SK-N-SH (cell line): ENCODE data around the gene SFR1. TPM values are rescaled to one million over a fixed set of nuclear protein-coding genes. Genes with fewer than 3 reads are reported as not detected.
A peak's percentile ranks its signal among the peaks of the same experiment; 100 is the strongest.

Experiments
- CTCF ChIA-PET: fragments of 300-600, 350-600 bp; formaldehyde crosslinking; extraction: SDS; loops from one replicate; lab custom pipeline; 2021; lab: Yijun Ruan, JAX
- POLR2A ChIA-PET: fragments of 350-600 bp; sonication (Branson Sonifier 250); formaldehyde crosslinking; extraction: SDS; loops from one replicate; lab custom pipeline; 2020; ENCODE audit warnings: antibody characterized with exemption, inconsistent platforms; lab: Yijun Ruan, JAX
- DNase-seq: peaks from one replicate; pipeline ENCODE4 v3.0.0; 2012
- H2AFZ ChIP-seq: fragments of 200-600 bp; sonication (generic); 2 replicates; pipeline ENCODE4 v1.8.1; 2016; ENCODE audit warnings: antibody characterized with exemption, mild to moderate bottlenecking, low read depth
- H3F3A ChIP-seq: fragments of 200-600 bp; sonication (generic); replicated peaks from 2 replicates; pipeline ENCODE3; 2016; ENCODE audit warnings: antibody characterized with exemption, mild to moderate bottlenecking; ENCODE audit not compliant: insufficient read depth
- H3K27ac ChIP-seq, 2 experiments: fragments of 200-500 bp in 1 of 2; fragments of 200-600 bp in 1 of 2; sonication (Bioruptor generic) in 1 of 2; sonication (generic), shearing (Covaris generic) in 1 of 2; 2 replicates each; pipeline versions ENCODE4 v1.5.1 to v1.6.1; 2014 to 2016; ENCODE audit warnings: low read depth in 2 of 2, inconsistent platforms in 1 of 2, low read length in 1 of 2, mild to moderate bottlenecking in 1 of 2, mixed read lengths in 1 of 2
- H3K27me3 ChIP-seq: fragments of 200-600 bp; sonication (generic), shearing (Covaris generic); 2 replicates; pipeline ENCODE4 v1.6.1; 2016; ENCODE audit warnings: mixed run types; ENCODE audit not compliant: insufficient read depth
- H3K36me3 ChIP-seq, 2 experiments: fragments of 200-500 bp in 1 of 2; fragments of 200-600 bp in 1 of 2; sonication (Bioruptor generic) in 1 of 2; sonication (generic) in 1 of 2; replicated peaks in 1 of 2; 2 replicates each; pipeline versions ENCODE3 to v1.5.1; 2014 to 2016; ENCODE audit warnings: low read length in 1 of 2, mild to moderate bottlenecking in 1 of 2; ENCODE audit not compliant: insufficient read depth in 2 of 2, control insufficient read depth in 1 of 2
- H3K4me1 ChIP-seq, 2 experiments: fragments of 200-500 bp in 1 of 2; fragments of 200-600 bp in 1 of 2; sonication (Bioruptor generic) in 1 of 2; sonication (generic), shearing (Covaris generic) in 1 of 2; 2 replicates each; pipeline versions ENCODE4 v1.5.1 to v1.6.1; 2014 to 2016; ENCODE audit warnings: low read depth in 1 of 2, low read length in 1 of 2, mixed run types in 1 of 2; ENCODE audit not compliant: insufficient read depth in 2 of 2, control insufficient read depth in 1 of 2
- H3K4me2 ChIP-seq: fragments of 200-600 bp; sonication (generic), shearing (Covaris generic); 2 replicates; pipeline ENCODE4 v1.6.1; 2017; ENCODE audit warnings: mixed run types
- H3K4me3 ChIP-seq, 2 experiments: fragments of 200-500 bp in 1 of 2; fragments of 200-600 bp in 1 of 2; sonication (Bioruptor generic) in 1 of 2; sonication (generic), shearing (Covaris generic) in 1 of 2; 2 replicates each; pipeline versions ENCODE4 v1.5.1 to v1.8.1; 2014 to 2016; ENCODE audit warnings: low read depth in 2 of 2, inconsistent platforms in 1 of 2, low read length in 1 of 2, mild to moderate bottlenecking in 1 of 2, mixed read lengths in 1 of 2, moderate library complexity in 1 of 2
- H3K79me2 ChIP-seq: fragments of 200-600 bp; sonication (generic); 2 replicates; pipeline ENCODE4 v1.8.1; 2017; ENCODE audit warnings: mild to moderate bottlenecking; ENCODE audit not compliant: insufficient read depth
- H3K9ac ChIP-seq: fragments of 200-600 bp; sonication (generic); 2 replicates; pipeline ENCODE4 v1.6.1; 2017; ENCODE audit warnings: mixed run types
- H3K9me2 ChIP-seq: fragments of 200-600 bp; sonication (generic); 2 replicates; pipeline ENCODE4 v1.6.1; 2017; ENCODE audit warnings: mixed run types
- H3K9me3 ChIP-seq: fragments of 200-600 bp; sonication (generic); 2 replicates; pipeline ENCODE4 v1.6.1; 2017; ENCODE audit warnings: mixed run types, mild to moderate bottlenecking, moderate library complexity
- H4K20me1 ChIP-seq: fragments of 200-600 bp; sonication (generic); 2 replicates; pipeline ENCODE4 v1.6.1; 2017; ENCODE audit warnings: mild to moderate bottlenecking, mixed run types; ENCODE audit not compliant: insufficient read depth
- CHD2 ChIP-seq: fragments of 150-350 bp; IDR thresholded peaks from 2 replicates; pipeline ENCODE4 v1.6.1; 2018; ENCODE audit warnings: low read length; ENCODE audit not compliant: partially characterized antibody
- EZH2phosphoT487 ChIP-seq: fragments of 200-600 bp; sonication (generic); IDR thresholded peaks from 2 replicates; pipeline ENCODE4 v1.6.1; 2017; ENCODE audit warnings: low read depth, mixed run types, mild to moderate bottlenecking, antibody characterized with exemption, moderate library complexity, borderline replicate concordance
- FOXM1 ChIP-seq: IDR thresholded peaks from 2 replicates; pipeline ENCODE4 v1.4.0; 2012; ENCODE audit warnings: low read depth, mild to moderate bottlenecking
- GATA2 ChIP-seq: sonication (generic); formaldehyde crosslinking; IDR thresholded peaks from 2 replicates; pipeline ENCODE4 v1.5.0; 2020; ENCODE audit warnings: mild to moderate bottlenecking, missing genetic modification reagents
- NRF1 ChIP-seq: IDR thresholded peaks from 2 replicates; pipeline ENCODE4 v1.6.1; 2012; ENCODE audit warnings: low read depth, mild to moderate bottlenecking, low read length
- RAD21 ChIP-seq: IDR thresholded peaks from 2 replicates; pipeline ENCODE4 v1.6.1; 2012; ENCODE audit warnings: mild to moderate bottlenecking, low read length
- RXRA ChIP-seq: IDR thresholded peaks from 2 replicates; pipeline ENCODE4 v1.4.0; 2012; ENCODE audit warnings: low read depth, mild to moderate bottlenecking, borderline replicate concordance
- SIN3A ChIP-seq: IDR thresholded peaks from 2 replicates; pipeline ENCODE4 v1.6.1; 2012; ENCODE audit warnings: low read depth, mild to moderate bottlenecking, low read length, moderate library complexity, borderline replicate concordance
- SMC3 ChIP-seq: IDR thresholded peaks from 2 replicates; pipeline ENCODE4 v1.6.1; 2012; ENCODE audit warnings: low read depth, low read length, improper control_type of control experiment
- WGBS: methylation state at CpG from one replicate; pipeline ENCODE4 v1.1.6; 2017; ENCODE audit warnings: low lambda C conversion rate; 5-methylcytosine and 5-hydroxymethylcytosine counted together
- polyA plus RNA-seq, 3 experiments: library from polyadenylated mRNA; depleted of rRNA; stranded (reverse); fragments of >200 nt; gene quantifications; 2 replicates each; pipeline ENCODE4 v1.2.3, GENCODE V29; 2012
- TF ChIP-seq, protein P1 (sequence below): fragments of 200-600 bp; sonication (generic); IDR thresholded peaks from 2 replicates; pipeline ENCODE4 v1.6.1; 2017; ENCODE audit warnings: antibody characterized with exemption, mild to moderate bottlenecking, moderate library complexity
- TF ChIP-seq, protein P2 (sequence below): fragments of 150-350 bp; IDR thresholded peaks from 2 replicates; pipeline ENCODE4 v1.6.1; 2017; ENCODE audit warnings: antibody characterized with exemption, low read length, low read depth, borderline replicate concordance
- TF ChIP-seq, protein P3 (sequence below): IDR thresholded peaks from 2 replicates; pipeline ENCODE4 v1.4.0; 2012; ENCODE audit warnings: low read depth, borderline replicate concordance
- TF ChIP-seq, protein P4 (sequence below): IDR thresholded peaks from 2 replicates; pipeline ENCODE4 v1.4.0; 2012; ENCODE audit warnings: low read depth, borderline replicate concordance
- TF ChIP-seq, protein P5 (sequence below): IDR thresholded peaks from 2 replicates; pipeline ENCODE4 v1.4.0; 2012; ENCODE audit warnings: low read depth

SFR1 gene
- polyA plus RNA-seq, 1 of the 3 experiments (the other 2 are of a cell fraction) = 1.5 TPM

DNA sequence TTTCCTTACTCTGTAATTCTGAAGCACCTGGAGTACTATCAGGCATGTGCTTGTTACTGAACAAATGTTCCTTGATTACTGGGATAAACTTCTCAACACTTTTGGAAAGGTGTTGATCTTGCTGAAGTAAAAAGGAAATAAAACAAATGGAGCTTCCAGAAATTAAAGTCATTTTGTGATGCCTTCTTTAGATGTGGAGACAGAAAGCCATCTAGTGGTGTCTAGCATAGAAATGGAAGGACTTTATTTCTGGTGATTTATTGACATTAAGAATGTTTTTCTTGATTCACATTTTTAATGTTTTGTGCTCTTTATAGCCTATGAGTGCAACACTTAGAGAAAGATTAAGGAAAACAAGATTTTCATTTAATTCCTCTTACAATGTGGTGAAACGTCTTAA lies 1.4 kb downstream of the SFR1 start:
- POLR2A ChIA-PET = interaction anchor here (1.1 kb wide), 2 partner anchors 69 to 75 kb away, joined by 3 read pairs; no protein-coding TSS in a partner anchor
- TF ChIP-seq NRF1 = no peak
- TF ChIP-seq, protein P1, sequence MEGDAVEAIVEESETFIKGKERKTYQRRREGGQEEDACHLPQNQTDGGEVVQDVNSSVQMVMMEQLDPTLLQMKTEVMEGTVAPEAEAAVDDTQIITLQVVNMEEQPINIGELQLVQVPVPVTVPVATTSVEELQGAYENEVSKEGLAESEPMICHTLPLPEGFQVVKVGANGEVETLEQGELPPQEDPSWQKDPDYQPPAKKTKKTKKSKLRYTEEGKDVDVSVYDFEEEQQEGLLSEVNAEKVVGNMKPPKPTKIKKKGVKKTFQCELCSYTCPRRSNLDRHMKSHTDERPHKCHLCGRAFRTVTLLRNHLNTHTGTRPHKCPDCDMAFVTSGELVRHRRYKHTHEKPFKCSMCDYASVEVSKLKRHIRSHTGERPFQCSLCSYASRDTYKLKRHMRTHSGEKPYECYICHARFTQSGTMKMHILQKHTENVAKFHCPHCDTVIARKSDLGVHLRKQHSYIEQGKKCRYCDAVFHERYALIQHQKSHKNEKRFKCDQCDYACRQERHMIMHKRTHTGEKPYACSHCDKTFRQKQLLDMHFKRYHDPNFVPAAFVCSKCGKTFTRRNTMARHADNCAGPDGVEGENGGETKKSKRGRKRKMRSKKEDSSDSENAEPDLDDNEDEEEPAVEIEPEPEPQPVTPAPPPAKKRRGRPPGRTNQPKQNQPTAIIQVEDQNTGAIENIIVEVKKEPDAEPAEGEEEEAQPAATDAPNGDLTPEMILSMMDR = peak; percentile 58
- TF ChIP-seq, protein P2, sequence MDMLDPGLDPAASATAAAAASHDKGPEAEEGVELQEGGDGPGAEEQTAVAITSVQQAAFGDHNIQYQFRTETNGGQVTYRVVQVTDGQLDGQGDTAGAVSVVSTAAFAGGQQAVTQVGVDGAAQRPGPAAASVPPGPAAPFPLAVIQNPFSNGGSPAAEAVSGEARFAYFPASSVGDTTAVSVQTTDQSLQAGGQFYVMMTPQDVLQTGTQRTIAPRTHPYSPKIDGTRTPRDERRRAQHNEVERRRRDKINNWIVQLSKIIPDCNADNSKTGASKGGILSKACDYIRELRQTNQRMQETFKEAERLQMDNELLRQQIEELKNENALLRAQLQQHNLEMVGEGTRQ = no peak
- TF ChIP-seq, protein P3, sequence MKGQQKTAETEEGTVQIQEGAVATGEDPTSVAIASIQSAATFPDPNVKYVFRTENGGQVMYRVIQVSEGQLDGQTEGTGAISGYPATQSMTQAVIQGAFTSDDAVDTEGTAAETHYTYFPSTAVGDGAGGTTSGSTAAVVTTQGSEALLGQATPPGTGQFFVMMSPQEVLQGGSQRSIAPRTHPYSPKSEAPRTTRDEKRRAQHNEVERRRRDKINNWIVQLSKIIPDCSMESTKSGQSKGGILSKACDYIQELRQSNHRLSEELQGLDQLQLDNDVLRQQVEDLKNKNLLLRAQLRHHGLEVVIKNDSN = no peak
- peak; percentile 34 for TF ChIP-seq SMC3
- peak; percentile 52 for TF ChIP-seq RAD21
- no peak for TF ChIP-seq FOXM1
- CTCF ChIA-PET = interaction anchor here (1.1 to 5.2 kb wide), 9 partner anchors 38 to 267 kb away, joined by 3 to 44 read pairs (median 5); no protein-coding TSS in a partner anchor
- Histone ChIP-seq H3K4me1 (peaks cover 6 to 11% of the 10 kb centered on the region in 2 experiments; a peak in 3 of 4 replicates), H3K27ac (no peak overlapping the region; a peak in 1 of 4 replicates), H4K20me1 (no peaks in the 10 kb centered on the region), H3K9me3 (no peaks in the 10 kb centered on the region), H3K4me2 (0 out of 2 replicates have a peak overlapping the region, but pooled peaks have one; percentile 93), H3K36me3 (peaks cover 0 to 11% of the 10 kb centered on the region in 2 experiments), H3K27me3 (no peaks in the 10 kb centered on the region), H3K9me2 (no peaks in the 10 kb centered on the region), H3K4me3 (no peak overlapping the region), H3F3A (peaks cover 12% of the 10 kb centered on the region), H3K79me2 (no peaks in the 10 kb centered on the region), H2AFZ (0 out of 2 replicates have a peak overlapping the region, but pooled peaks have one; percentile 10), H3K9ac (no peak overlapping the region; the same call in 1 of the 2 replicates)
- WGBS = 74% methylated on average over 1 of the region's 1 CpG
- peak; percentile 4 for DNase-seq

DNA sequence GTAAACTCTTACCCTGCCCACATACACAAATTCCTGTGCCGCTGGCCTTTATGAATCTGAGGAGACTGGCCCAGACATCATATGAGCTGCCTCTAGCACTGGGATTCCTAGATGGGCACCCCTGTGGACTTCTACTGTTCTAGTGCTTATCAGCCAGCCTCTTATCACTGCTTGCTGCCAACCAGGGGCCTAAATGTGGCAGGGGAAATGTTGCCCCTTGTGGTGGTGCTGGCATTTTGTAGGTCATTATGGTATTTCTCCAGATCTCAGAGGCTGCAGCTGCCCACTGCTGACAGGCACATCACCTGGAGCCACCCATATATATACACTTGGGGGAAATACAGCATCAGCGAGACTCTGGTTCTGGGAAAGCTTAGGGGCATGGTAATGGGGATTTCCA lies 5.4 kb downstream of the SFR1 start:
- Histone ChIP-seq H3K36me3 (peaks cover 0 to 11% of the 10 kb centered on the region in 2 experiments), H3K9ac (no peak overlapping the region), H3K9me3 (no peaks in the 10 kb centered on the region), H3K4me2 (no peak overlapping the region), H3K79me2 (no peaks in the 10 kb centered on the region), H3K27me3 (no peaks in the 10 kb centered on the region), H3F3A (no peaks in the 10 kb centered on the region), H3K4me1 (peaks cover 0 to 6% of the 10 kb centered on the region in 2 experiments; a peak in 3 of 4 replicates), H4K20me1 (no peaks in the 10 kb centered on the region), H3K4me3 (no peak overlapping the region), H3K9me2 (no peaks in the 10 kb centered on the region; the same call in 1 of the 2 replicates), H3K27ac (no peak overlapping the region; a peak in 1 of 4 replicates), H2AFZ (no peak overlapping the region)
- POLR2A ChIA-PET = interaction anchor here (1.4 kb wide), 1 partner anchor 84 kb away, joined by 4 read pairs; no protein-coding TSS in a partner anchor
- DNase-seq = peak; percentile 57
- WGBS = 79% methylated on average over 2 of the region's 2 CpGs
- CTCF ChIA-PET = interaction anchor here (0.7 to 2.1 kb wide), 18 partner anchors 11 to 239 kb away, joined by 3 to 10 read pairs (median 3); no protein-coding TSS in a partner anchor
- no peak for TF ChIP-seq SIN3A
- peak; percentile 44 for TF ChIP-seq RAD21
- TF ChIP-seq, protein P1 = peak; percentile 35
- peak; percentile 20; the same call in 1 of the 2 replicates for TF ChIP-seq SMC3
- TF ChIP-seq GATA2 (CRISPR knock-in tag) = peak; percentile 69
- TF ChIP-seq, protein P4, sequence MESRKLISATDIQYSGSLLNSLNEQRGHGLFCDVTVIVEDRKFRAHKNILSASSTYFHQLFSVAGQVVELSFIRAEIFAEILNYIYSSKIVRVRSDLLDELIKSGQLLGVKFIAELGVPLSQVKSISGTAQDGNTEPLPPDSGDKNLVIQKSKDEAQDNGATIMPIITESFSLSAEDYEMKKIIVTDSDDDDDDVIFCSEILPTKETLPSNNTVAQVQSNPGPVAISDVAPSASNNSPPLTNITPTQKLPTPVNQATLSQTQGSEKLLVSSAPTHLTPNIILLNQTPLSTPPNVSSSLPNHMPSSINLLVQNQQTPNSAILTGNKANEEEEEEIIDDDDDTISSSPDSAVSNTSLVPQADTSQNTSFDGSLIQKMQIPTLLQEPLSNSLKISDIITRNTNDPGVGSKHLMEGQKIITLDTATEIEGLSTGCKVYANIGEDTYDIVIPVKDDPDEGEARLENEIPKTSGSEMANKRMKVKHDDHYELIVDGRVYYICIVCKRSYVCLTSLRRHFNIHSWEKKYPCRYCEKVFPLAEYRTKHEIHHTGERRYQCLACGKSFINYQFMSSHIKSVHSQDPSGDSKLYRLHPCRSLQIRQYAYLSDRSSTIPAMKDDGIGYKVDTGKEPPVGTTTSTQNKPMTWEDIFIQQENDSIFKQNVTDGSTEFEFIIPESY = no peak
- TF ChIP-seq, protein P5, sequence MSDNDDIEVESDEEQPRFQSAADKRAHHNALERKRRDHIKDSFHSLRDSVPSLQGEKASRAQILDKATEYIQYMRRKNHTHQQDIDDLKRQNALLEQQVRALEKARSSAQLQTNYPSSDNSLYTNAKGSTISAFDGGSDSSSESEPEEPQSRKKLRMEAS = no peak
- no peak for TF ChIP-seq EZH2phosphoT487
- TF ChIP-seq CHD2 = no peak
- no peak for TF ChIP-seq RXRA
